ENCODE results near the gene DLG1.

Gene DLG1

DNA sequence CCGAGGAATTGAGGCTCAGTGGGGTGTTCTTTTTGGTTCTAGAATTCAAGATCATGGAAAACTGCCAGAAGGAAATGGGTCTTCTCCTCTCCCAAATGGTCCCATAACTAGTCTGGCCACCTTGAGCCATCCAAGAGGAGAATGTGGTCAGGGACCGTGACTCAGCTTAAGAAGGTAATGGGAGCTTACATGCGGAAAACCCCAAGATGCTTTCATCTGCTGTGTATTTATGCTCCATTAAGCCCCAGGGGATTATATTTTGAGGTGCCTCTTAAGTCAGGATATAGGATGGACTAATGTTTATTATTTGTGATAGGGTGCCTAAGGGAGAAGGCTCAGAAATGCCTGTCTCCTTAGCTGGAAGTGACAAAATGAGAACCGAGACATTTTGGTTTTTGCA is 39.2 kb upstream of the DLG1 start:
- TF ChIP-seq Cebpa-rat (IDR thresholded peaks at IDR 0.05), result no peak
- Histone ChIP-seq H3K4me1 (peaks cover 29% of the 10 kb centered on the region; the same call in 1 of the 2 replicates), H3K9ac (no peak overlapping the region), H4K20me1 (no peaks in the 10 kb centered on the region), H3K36me3 (no peaks in the 10 kb centered on the region), H3K9me3 (no peaks in the 10 kb centered on the region), H3K4me2 (peak overlapping the region; percentile 6), H3K27ac (no peak overlapping the region), H3K27me3 (no peaks in the 10 kb centered on the region), H3K4me3 (no peak overlapping the region)

DNA sequence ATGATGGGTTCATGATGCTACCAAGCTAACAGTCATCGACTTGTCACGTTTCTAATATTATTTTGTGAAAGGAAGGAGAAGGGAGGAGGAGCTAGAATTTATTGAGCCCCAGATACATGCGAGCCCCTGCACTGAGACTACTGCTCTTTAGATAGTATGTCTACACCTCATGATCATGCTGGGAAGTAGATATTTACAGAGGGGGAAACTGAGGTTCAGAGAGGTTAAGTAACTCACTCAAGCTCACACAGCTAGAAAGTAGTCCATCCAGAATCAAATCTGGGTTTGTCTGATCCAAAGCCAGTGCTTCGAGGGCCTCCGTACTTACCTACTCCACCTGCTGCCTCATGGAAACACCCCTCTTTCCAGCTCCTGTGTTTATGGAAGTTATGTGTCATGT is 38.8 kb upstream of the DLG1 start:
- no peak for TF ChIP-seq Cebpa-rat (IDR thresholded peaks at IDR 0.05)
- Histone ChIP-seq H3K4me1 (peaks cover 29% of the 10 kb centered on the region; the same call in 1 of the 2 replicates), H3K4me2 (no peak overlapping the region)

DNA sequence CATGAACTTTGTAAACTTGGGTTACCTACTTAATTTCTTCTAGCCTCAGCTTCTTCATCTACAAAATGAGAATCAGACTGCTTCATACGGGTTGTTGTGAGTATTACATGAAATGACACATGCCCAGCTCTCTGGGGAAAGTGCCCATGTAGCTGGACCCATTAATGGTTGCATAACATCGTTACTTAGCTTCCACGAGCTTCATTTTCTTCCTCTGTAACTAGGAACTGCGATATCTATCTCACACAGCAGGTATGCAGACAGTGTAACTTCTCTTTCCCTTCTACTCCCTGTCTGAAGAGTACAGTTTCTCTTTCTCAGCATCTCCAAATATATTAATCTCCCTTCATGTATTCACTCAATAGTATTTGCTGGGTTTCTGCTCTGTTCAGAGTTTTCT is 37.9 kb upstream of the DLG1 start:
- no peaks in the 10 kb centered on the region for H3K36me3 ChIP-seq
- TF ChIP-seq Cebpa-rat (IDR thresholded peaks at IDR 0.05), result no peak
- H3K4me1 ChIP-seq, result peaks cover 29% of the 10 kb centered on the region; the same call in 1 of the 2 replicates
- H4K20me1 ChIP-seq, result no peaks in the 10 kb centered on the region
- H3K4me3 ChIP-seq, result no peak overlapping the region
- no peak overlapping the region for H3K4me2 ChIP-seq
- no peak overlapping the region for H3K27ac ChIP-seq
- no peaks in the 10 kb centered on the region for H3K9me3 ChIP-seq
- no peaks in the 10 kb centered on the region for H3K27me3 ChIP-seq
- H3K9ac ChIP-seq, result no peak overlapping the region

More for the DNA sequence above, 38.8 kb upstream of the DLG1 start:
- no peaks in the 10 kb centered on the region for H4K20me1 ChIP-seq
- H3K9ac ChIP-seq, result no peak overlapping the region
- H3K36me3 ChIP-seq, result no peaks in the 10 kb centered on the region
- H3K27me3 ChIP-seq, result no peaks in the 10 kb centered on the region
- H3K4me3 ChIP-seq, result no peak overlapping the region
- no peak overlapping the region for H3K27ac ChIP-seq
- no peaks in the 10 kb centered on the region for H3K9me3 ChIP-seq

- Histone ChIP-seq H3K4me2 (no peak overlapping the region), H3K9ac (no peak overlapping the region), H3K4me3 (no peak overlapping the region)
These were observed 37.2 kb upstream of the DLG1 start for GRCh38 chr3:197335428-197336132.

GRCh38 chr3:197333901-197334639 is 35.7 kb upstream of the DLG1 start:
- no peaks in the 10 kb centered on the region for H4K20me1 ChIP-seq
- H3K27me3 ChIP-seq, result no peaks in the 10 kb centered on the region
- no peak overlapping the region for H3K9ac ChIP-seq
- no peak overlapping the region for H3K4me3 ChIP-seq
- H3K27ac ChIP-seq, result no peak overlapping the region
- no peaks in the 10 kb centered on the region for H3K36me3 ChIP-seq
- H3K4me2 ChIP-seq, result no peak overlapping the region
- peaks cover 29% of the 10 kb centered on the region; the same call in 1 of the 2 replicates for H3K4me1 ChIP-seq
- TF ChIP-seq Cebpa-rat (IDR thresholded peaks at IDR 0.05), result no peak
- H3K9me3 ChIP-seq, result no peaks in the 10 kb centered on the region

More at GRCh38 chr3:197335428-197336132, 37.2 kb upstream of the DLG1 start:
- H4K20me1 ChIP-seq, result no peaks in the 10 kb centered on the region
- H3K4me1 ChIP-seq, result peaks cover 29% of the 10 kb centered on the region; the same call in 1 of the 2 replicates
- no peaks in the 10 kb centered on the region for H3K9me3 ChIP-seq
- no peak overlapping the region; the same call in 1 of the 2 replicates for H3K27ac ChIP-seq
- H3K27me3 ChIP-seq, result no peaks in the 10 kb centered on the region
- no peaks in the 10 kb centered on the region for H3K36me3 ChIP-seq
- TF ChIP-seq Cebpa-rat (IDR thresholded peaks at IDR 0.05), result no peak

- Histone ChIP-seq H3K27me3 (no peaks in the 10 kb centered on the region), H3K9ac (no peak overlapping the region), H3K4me3 (no peak overlapping the region), H3K27ac (no peak overlapping the region), H3K4me1 (peaks cover 19% of the 10 kb centered on the region; the same call in 1 of the 2 replicates), H3K4me2 (no peak overlapping the region), H4K20me1 (no peaks in the 10 kb centered on the region), H3K9me3 (no peaks in the 10 kb centered on the region), H3K36me3 (no peaks in the 10 kb centered on the region)
- no peak for TF ChIP-seq Cebpa-rat (IDR thresholded peaks at IDR 0.05)
These were observed 32.7 kb upstream of the DLG1 start for GRCh38 chr3:197331131-197331530.

DNA sequence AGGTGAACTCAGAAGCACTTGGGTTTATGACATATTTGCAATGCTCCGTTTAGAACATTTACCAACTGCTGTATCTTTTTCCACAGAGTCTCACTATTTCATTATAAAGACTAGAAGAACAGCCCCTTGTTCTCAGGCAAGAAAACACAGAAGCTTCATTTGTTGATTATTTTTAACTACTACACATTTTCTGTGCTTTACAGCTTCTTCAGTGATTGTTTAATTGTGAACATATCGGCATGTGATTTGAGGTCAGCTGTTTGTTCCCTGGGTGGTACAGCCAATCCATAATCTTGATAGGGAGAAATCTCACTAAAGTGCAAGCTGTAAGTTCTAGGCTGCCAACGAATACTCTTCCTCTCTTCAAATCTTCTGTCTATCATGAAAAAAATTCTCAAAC is 31.0 kb upstream of the DLG1 start:
- Histone ChIP-seq H3K9ac (no peak overlapping the region), H3K4me2 (no peak overlapping the region), H3K36me3 (no peaks in the 10 kb centered on the region), H4K20me1 (no peaks in the 10 kb centered on the region), H3K9me3 (no peaks in the 10 kb centered on the region), H3K4me3 (no peak overlapping the region), H3K4me1 (peaks cover 11% of the 10 kb centered on the region; the same call in 1 of the 2 replicates), H3K27ac (no peak overlapping the region), H3K27me3 (no peaks in the 10 kb centered on the region)
- TF ChIP-seq Cebpa-rat (IDR thresholded peaks at IDR 0.05), result no peak

GRCh38 chr3:197328198-197328597 is 29.8 kb upstream of the DLG1 start:
- H3K4me3 ChIP-seq, result no peak overlapping the region
- no peak overlapping the region for H3K4me2 ChIP-seq
- no peaks in the 10 kb centered on the region for H3K4me1 ChIP-seq
- H3K27me3 ChIP-seq, result no peaks in the 10 kb centered on the region
- H3K36me3 ChIP-seq, result no peaks in the 10 kb centered on the region
- no peak for TF ChIP-seq Cebpa-rat (IDR thresholded peaks at IDR 0.05)
- H4K20me1 ChIP-seq, result no peaks in the 10 kb centered on the region
- H3K9ac ChIP-seq, result no peak overlapping the region
- H3K27ac ChIP-seq, result no peak overlapping the region
- H3K9me3 ChIP-seq, result no peaks in the 10 kb centered on the region

DNA sequence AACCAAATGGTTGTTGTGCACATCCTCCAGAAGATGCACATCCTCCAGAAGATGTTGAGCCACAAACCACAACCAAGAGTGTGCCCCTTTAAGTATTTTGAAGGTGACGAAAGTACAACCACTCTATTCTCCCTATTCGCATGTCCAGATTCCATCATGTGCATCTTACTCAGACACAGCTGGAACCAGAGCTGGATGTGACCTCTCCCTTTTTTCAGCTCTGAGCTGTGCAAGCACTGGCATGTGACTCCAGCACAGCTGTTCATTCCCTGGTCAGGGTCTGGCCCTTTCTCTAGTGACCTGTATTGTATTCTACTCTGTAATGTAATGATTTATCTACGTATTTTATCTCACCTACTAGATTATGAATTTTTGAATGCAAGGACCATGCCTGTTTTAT is 29.3 kb upstream of the DLG1 start:
- TF ChIP-seq Cebpa-rat (IDR thresholded peaks at IDR 0.05), result no peak
- Histone ChIP-seq H3K4me3 (no peak overlapping the region), H3K27me3 (no peaks in the 10 kb centered on the region), H3K9me3 (no peaks in the 10 kb centered on the region), H3K27ac (no peak overlapping the region), H4K20me1 (no peaks in the 10 kb centered on the region), H3K36me3 (no peaks in the 10 kb centered on the region), H3K9ac (no peak overlapping the region), H3K4me1 (no peaks in the 10 kb centered on the region), H3K4me2 (no peak overlapping the region)

GRCh38 chr3:197325773-197326172 is 27.4 kb upstream of the DLG1 start:
- no peak for TF ChIP-seq Cebpa-rat (IDR thresholded peaks at IDR 0.05)
- H3K4me3 ChIP-seq, result no peak overlapping the region
- H3K4me1 ChIP-seq, result no peaks in the 10 kb centered on the region
- H4K20me1 ChIP-seq, result no peaks in the 10 kb centered on the region
- H3K27ac ChIP-seq, result no peak overlapping the region
- no peaks in the 10 kb centered on the region for H3K27me3 ChIP-seq
- H3K9ac ChIP-seq, result no peak overlapping the region
- H3K9me3 ChIP-seq, result no peaks in the 10 kb centered on the region; the same call in 1 of the 2 replicates
- H3K4me2 ChIP-seq, result no peak overlapping the region
- no peaks in the 10 kb centered on the region for H3K36me3 ChIP-seq

Measured in BLaER1 (cell line).